ENCODE results near the gene INTS11.

Gene INTS11

GRCh38 chr1:1302951-1303509, 21.4 kb downstream of the INTS11 start:
- no peak for DNase-seq (ENCODE audit: low read depth)
- no peak overlapping the region for H3K4me3 ChIP-seq (ENCODE audit: low read depth, low read length)
- TF ChIP-seq CTCF (IDR thresholded peaks at IDR 0.05; ENCODE audit: control insufficient read depth, extremely low read depth, insufficient read depth): no peak

- H3K4me3 ChIP-seq (ENCODE audit: low read depth, low read length): no peak overlapping the region
- peak; percentile 42 for TF ChIP-seq CTCF (IDR thresholded peaks at IDR 0.05; ENCODE audit: control insufficient read depth, extremely low read depth, insufficient read depth)
- DNase-seq (ENCODE audit: low read depth): no peak
Measured at GRCh38 chr1:1302006-1302430, 22.4 kb downstream of the INTS11 start.

- DNase-seq (ENCODE audit: low read depth): no peak
- no peak for TF ChIP-seq CTCF (IDR thresholded peaks at IDR 0.05; ENCODE audit: control insufficient read depth, extremely low read depth, insufficient read depth)
- H3K4me3 ChIP-seq (ENCODE audit: low read depth, low read length): no peak overlapping the region
Measured at GRCh38 chr1:1300352-1300739, 24.1 kb downstream of the INTS11 start.

- TF ChIP-seq CTCF (IDR thresholded peaks at IDR 0.05; ENCODE audit: control insufficient read depth, extremely low read depth, insufficient read depth): 0 out of 2 replicates have a peak, but pooled peaks have one; percentile 11
- H3K4me3 ChIP-seq (ENCODE audit: low read depth, low read length): no peak overlapping the region
- no peak for DNase-seq (ENCODE audit: low read depth)
Measured at GRCh38 chr1:1299686-1300351, 24.6 kb downstream of the INTS11 start.

- H3K4me3 ChIP-seq (ENCODE audit: low read depth, low read length): no peak overlapping the region
- no peak for DNase-seq (ENCODE audit: low read depth)
- no peak for TF ChIP-seq CTCF (IDR thresholded peaks at IDR 0.05; ENCODE audit: control insufficient read depth, extremely low read depth, insufficient read depth)
Measured at GRCh38 chr1:1298861-1299685, 25.4 kb downstream of the INTS11 start.

- TF ChIP-seq CTCF (IDR thresholded peaks at IDR 0.05; ENCODE audit: control insufficient read depth, extremely low read depth, insufficient read depth): no peak
- no peak for DNase-seq (ENCODE audit: low read depth)
- H3K4me3 ChIP-seq (ENCODE audit: low read depth, low read length): no peak overlapping the region
Measured at GRCh38 chr1:1297802-1298424, 26.5 kb downstream of the INTS11 start.

Data from LNCaP clone FGC (cell line).